Astrocyte (in vitro differentiated cells and primary cell): ENCODE measurements around the gene EVC2. TPM values are rescaled to one million over a fixed set of nuclear protein-coding genes. Genes with fewer than 3 reads are reported as not detected.

Source experiments
- DNase-seq: peaks from one replicate; pipeline ENCODE4 v3.0.0-alpha.2; 2010; ENCODE audit warnings: low read depth
- FAIRE-seq: peaks from 2 replicates; lab custom pipeline; 2011; peaks lifted over from hg19 to GRCh38; lab: Jason Lieb, UNC
- H2AFZ ChIP-seq: 2 replicates; pipeline ENCODE4 v1.6.0; 2012; ENCODE audit warnings: low read depth, low read length, inconsistent platforms
- H3K27ac ChIP-seq: 2 replicates; pipeline ENCODE4 v1.5.1; 2011; ENCODE audit warnings: low read depth, low read length, inconsistent platforms
- H3K27me3 ChIP-seq: 2 replicates; pipeline ENCODE4 v1.6.0; 2011; ENCODE audit warnings: low read length, inconsistent platforms; ENCODE audit not compliant: insufficient read depth
- H3K36me3 ChIP-seq: 2 replicates; pipeline ENCODE4 v1.5.1; 2011; ENCODE audit warnings: low read length, inconsistent platforms; ENCODE audit not compliant: insufficient read depth
- H3K4me1 ChIP-seq: 2 replicates; pipeline ENCODE4 v1.5.1; 2011; ENCODE audit warnings: low read length, inconsistent platforms; ENCODE audit not compliant: insufficient read depth
- H3K4me2 ChIP-seq: 2 replicates; pipeline ENCODE4 v1.6.0; 2012; ENCODE audit warnings: low read length, inconsistent platforms
- H3K4me3 ChIP-seq: 2 replicates; pipeline ENCODE4 v1.5.1; 2011; ENCODE audit warnings: low read depth, mild to moderate bottlenecking, low read length, inconsistent platforms; ENCODE audit not compliant: insufficient read depth
- H3K79me2 ChIP-seq: 2 replicates; pipeline ENCODE4 v1.6.0; 2012; ENCODE audit warnings: mild to moderate bottlenecking, low read length, inconsistent platforms; ENCODE audit not compliant: insufficient read depth
- H3K9ac ChIP-seq: 2 replicates; pipeline ENCODE4 v1.6.0; 2012; ENCODE audit warnings: mild to moderate bottlenecking, low read length, inconsistent platforms
- H3K9me3 ChIP-seq: 2 replicates; pipeline ENCODE4 v1.5.1; 2012; ENCODE audit warnings: low read depth, mild to moderate bottlenecking, low read length, inconsistent platforms; ENCODE audit not compliant: insufficient read depth
- H4K20me1 ChIP-seq: 2 replicates; pipeline ENCODE4 v1.6.0; 2012; ENCODE audit warnings: low read length, inconsistent platforms; ENCODE audit not compliant: insufficient read depth
- H3K27ac Mint-ChIP-seq: one replicate; pipeline ENCODE4 v1.8.0; 2021; ENCODE audit warnings: mild to moderate bottlenecking, mixed read lengths; ENCODE audit not compliant: unreplicated experiment
- H3K27me3 Mint-ChIP-seq: one replicate; pipeline ENCODE4 v1.8.0; 2021; ENCODE audit warnings: low read depth, mixed read lengths; ENCODE audit not compliant: unreplicated experiment
- H3K36me3 Mint-ChIP-seq: one replicate; pipeline ENCODE4 v1.8.0; 2021; ENCODE audit warnings: low read depth, mixed read lengths; ENCODE audit not compliant: unreplicated experiment
- H3K4me1 Mint-ChIP-seq: one replicate; pipeline ENCODE4 v1.8.0; 2021; ENCODE audit warnings: low read depth, mixed read lengths; ENCODE audit not compliant: unreplicated experiment
- H3K4me3 Mint-ChIP-seq: one replicate; pipeline ENCODE4 v1.8.0; 2021; ENCODE audit warnings: mild to moderate bottlenecking, moderate library complexity, mixed read lengths; ENCODE audit not compliant: unreplicated experiment
- H3K9me3 Mint-ChIP-seq: one replicate; pipeline ENCODE4 v1.8.0; 2021; ENCODE audit warnings: mild to moderate bottlenecking, mixed read lengths; ENCODE audit not compliant: unreplicated experiment
- CTCF ChIP-seq: IDR thresholded peaks from 2 replicates; pipeline ENCODE4 v1.5.1; 2011; ENCODE audit warnings: low read depth, mild to moderate bottlenecking, inconsistent platforms, low read length, moderate library complexity; ENCODE audit not compliant: insufficient read depth
- EZH2 ChIP-seq: IDR thresholded peaks from 2 replicates; pipeline ENCODE4 v1.6.1; 2012; ENCODE audit warnings: mild to moderate bottlenecking, low read length, inconsistent platforms; ENCODE audit not compliant: insufficient read depth
- total RNA-seq: library from RNA; stranded (reverse); gene quantifications from 2 replicates; pipeline ENCODE4 v1.2.1, GENCODE V29; 2021

EVC2 gene
- total RNA-seq, 1 donor from 2014 or later: 3.3 TPM

- FAIRE-seq (no peak), DNase-seq (peak; percentile 96)
- Mint-ChIP-seq H3K4me1 (peaks cover 17% of the 10 kb centered on the region), H3K36me3 (peaks cover 15% of the 10 kb centered on the region), H3K9me3 (peaks cover 6% of the 10 kb centered on the region), H3K4me3 (peak overlapping the region; percentile 89), H3K27me3 (peaks cover under 1% of the 10 kb centered on the region), H3K27ac (no peak overlapping the region)
- peaks cover 5% of the 10 kb centered on the region for H3K36me3 ChIP-seq
- no peak overlapping the region for H2AFZ ChIP-seq
- H4K20me1 ChIP-seq: peaks cover 50% of the 10 kb centered on the region
- TF ChIP-seq EZH2: no peak
- TF ChIP-seq CTCF: no peak
- H3K79me2 ChIP-seq: peaks cover 59% of the 10 kb centered on the region
- peak overlapping the region; percentile 93 for H3K4me2 ChIP-seq
- H3K4me1 ChIP-seq: peaks cover 34% of the 10 kb centered on the region
- no peaks in the 10 kb centered on the region for H3K27me3 ChIP-seq
- peak overlapping the region; percentile 86 for H3K9ac ChIP-seq
- peaks cover 5% of the 10 kb centered on the region for H3K9me3 ChIP-seq
- H3K4me3 ChIP-seq: peak overlapping the region; percentile 74
- H3K27ac ChIP-seq: peak overlapping the region; percentile 96
These were observed 4.2 kb upstream of the EVC2 start for GRCh38 chr4:5712517-5712916.

- Histone ChIP-seq H3K79me2 (peaks cover 59% of the 10 kb centered on the region), H3K4me2 (peak overlapping the region; percentile 93), H3K9ac (peak overlapping the region; percentile 86), H2AFZ (peak overlapping the region; percentile 21), H3K9me3 (peaks cover 5% of the 10 kb centered on the region), H3K36me3 (peaks cover 5% of the 10 kb centered on the region), H3K27me3 (no peaks in the 10 kb centered on the region), H3K4me1 (peaks cover 41% of the 10 kb centered on the region), H4K20me1 (peaks cover 41% of the 10 kb centered on the region), H3K4me3 (peak overlapping the region; percentile 74), H3K27ac (peak overlapping the region; percentile 96)
- TF ChIP-seq EZH2 (no peak), CTCF (no peak)
- peaks cover 17% of the 10 kb centered on the region for H3K4me1 Mint-ChIP-seq
- peaks cover 6% of the 10 kb centered on the region for H3K9me3 Mint-ChIP-seq
- DNase-seq (peak; percentile 68), FAIRE-seq (no peak)
- peak overlapping the region; percentile 89 for H3K4me3 Mint-ChIP-seq
- H3K27me3 Mint-ChIP-seq: peaks cover 5% of the 10 kb centered on the region
- H3K36me3 Mint-ChIP-seq: peaks cover 15% of the 10 kb centered on the region
- H3K27ac Mint-ChIP-seq: no peak overlapping the region
These were observed 3.3 kb upstream of the EVC2 start for GRCh38 chr4:5711479-5712184.

GRCh38 chr4:5710961-5711478 is 2.7 kb upstream of the EVC2 start, which contains the start of gene EVC:
EVC (plus strand) TSS chr4:5711201; CDS start chr4:5711381, 180 bp downstream.
- H3K4me1 ChIP-seq: peaks cover 41% of the 10 kb centered on the region
- Mint-ChIP-seq H3K4me3 (peak within 1 kb of the TSS; percentile 90), H3K27me3 (peaks cover 5% of the 10 kb centered on the region), H3K9me3 (peaks cover 6% of the 10 kb centered on the region), H3K36me3 (peaks cover 11% of the 10 kb centered on the region), H3K27ac (peak within 1 kb of the TSS; percentile 96), H3K4me1 (peaks cover 17% of the 10 kb centered on the region)
- peak within 1 kb of the TSS; percentile 96 for H3K27ac ChIP-seq
- peaks cover 5% of the 10 kb centered on the region for H3K9me3 ChIP-seq
- H3K9ac ChIP-seq: peak within 1 kb of the TSS; percentile 86
- peaks cover 35% of the 10 kb centered on the region for H4K20me1 ChIP-seq
- DNase-seq (peak; percentile 67), FAIRE-seq (no peak)
- H3K4me3 ChIP-seq: peak within 1 kb of the TSS; percentile 74
- peaks cover 5% of the 10 kb centered on the region for H3K36me3 ChIP-seq
- H3K4me2 ChIP-seq: peak within 1 kb of the TSS; percentile 93
- no peaks in the 10 kb centered on the region for H3K27me3 ChIP-seq
- H2AFZ ChIP-seq: peak within 1 kb of the TSS; percentile 85
- TF ChIP-seq CTCF (no peak), EZH2 (no peak)
- peaks cover 54% of the 10 kb centered on the region for H3K79me2 ChIP-seq
